Stimulated activated CD4-positive, alpha-beta T cell treated with anti-CD3 and anti-CD28 coated beads, Interleukin-4, amount 100 ng/mL, for 48 hours (primary cell): ENCODE results near the gene ANKS1B.

Experiments used
- DNase-seq, 2 donors: peaks; one replicate each; pipeline ENCODE4 v3.0.0-alpha.2; 2020; ENCODE audit warnings: low read depth in 2 of 2

ANKS1B gene

GRCh38 chr12:99960311-99960710 lies 24.4 kb downstream of the ANKS1B start:
- no peak for DNase-seq

GRCh38 chr12:99959549-99960170 lies 25.1 kb downstream of the ANKS1B start:
- DNase-seq = no peak

- DNase-seq = no peak
Observed at GRCh38 chr12:99957866-99958466, 26.8 kb downstream of the ANKS1B start.

- DNase-seq = no peak
Observed at GRCh38 chr12:99954724-99955123, 30.0 kb downstream of the ANKS1B start.

GRCh38 chr12:99948370-99948769 lies 36.4 kb downstream of the ANKS1B start:
- no peak for DNase-seq

GRCh38 chr12:99946131-99946530 lies 38.6 kb downstream of the ANKS1B start:
- no peak for DNase-seq

GRCh38 chr12:99935608-99936007 lies 49.1 kb downstream of the ANKS1B start:
- DNase-seq = no peak

- DNase-seq = no peak
Observed at GRCh38 chr12:99926511-99927169, 58.1 kb downstream of the ANKS1B start.

GRCh38 chr12:99920353-99920960 lies 64.3 kb downstream of the ANKS1B start:
- no peak for DNase-seq

GRCh38 chr12:99917711-99918402 lies 66.9 kb downstream of the ANKS1B start:
- DNase-seq = no peak

GRCh38 chr12:99916555-99916954 lies 68.2 kb downstream of the ANKS1B start:
- DNase-seq = no peak

GRCh38 chr12:99915251-99916082 lies 69.3 kb downstream of the ANKS1B start:
- DNase-seq = no peak

GRCh38 chr12:99914206-99914605 lies 70.5 kb downstream of the ANKS1B start:
- no peak for DNase-seq

- DNase-seq = no peak
Observed at GRCh38 chr12:99911967-99912366, 72.8 kb downstream of the ANKS1B start.

- DNase-seq = no peak
Observed at GRCh38 chr12:99911081-99911480, 73.7 kb downstream of the ANKS1B start.

- DNase-seq = no peak
Observed at GRCh38 chr12:99910342-99910741, 74.4 kb downstream of the ANKS1B start.

GRCh38 chr12:99906786-99907579 lies 77.8 kb downstream of the ANKS1B start:
- DNase-seq = no peak

GRCh38 chr12:99901181-99901580 lies 83.6 kb downstream of the ANKS1B start:
- DNase-seq = no peak

- DNase-seq = no peak
Observed at GRCh38 chr12:99898645-99899044, 86.1 kb downstream of the ANKS1B start.

- DNase-seq = no peak
Observed at GRCh38 chr12:99879439-99879838, 105.3 kb downstream of the ANKS1B start.

- no peak for DNase-seq
Observed at GRCh38 chr12:99875081-99875480, 109.7 kb downstream of the ANKS1B start.
